Measurements from ENCODE around the gene PRKAG1. TPM values are rescaled to one million over a fixed set of nuclear protein-coding genes. Genes with fewer than 3 reads are reported as not detected.

Gene PRKAG1
- total and polyA plus RNA-seq, 4 donors = 15.5 to 31.5 (median 20.9) TPM

- peaks cover 6 to 17% (median 13%) of the 10 kb centered on the region in 4 donors for H3K27me3 ChIP-seq (ENCODE audit: control insufficient read depth in 4 of 4, insufficient read depth in 4 of 4, low read length in 3 of 4)
- H3K36me3 ChIP-seq (ENCODE audit: control insufficient read depth in 4 of 4, insufficient read depth in 3 of 4, low read depth in 1 of 4, low read length in 3 of 4) = no peaks in the 10 kb centered on the region
- no peak overlapping the region for H3K27ac ChIP-seq (ENCODE audit: low read depth in 1 of 2, low read length in 2 of 2)
- peaks cover 27 to 34% (median 30%) of the 10 kb centered on the region in 4 donors for H3K4me1 ChIP-seq (ENCODE audit: control insufficient read depth in 4 of 4, insufficient read depth in 4 of 4, low read length in 3 of 4)
- no peak overlapping the region for H3K9ac ChIP-seq (ENCODE audit: low read depth in 1 of 2, low read length in 2 of 2)
- TF ChIP-seq NR2F2 (IDR thresholded peaks at IDR 0.05) (no peak), TAF1 (conservative IDR thresholded peaks at IDR 0.05) (no peak), HNF4A (conservative IDR thresholded peaks at IDR 0.05) (no peak), FOXA1 (IDR thresholded peaks at IDR 0.05) (no peak), RAD21 (IDR thresholded peaks at IDR 0.05) (no peak), HNF4G (IDR thresholded peaks at IDR 0.05) (no peak), CTCF (IDR thresholded peaks at IDR 0.05; ENCODE audit: low read depth, low read length, missing input control) (no peak), SP1 (IDR thresholded peaks at IDR 0.05) (no peak)
- no peaks in the 10 kb centered on the region for H3K9me3 ChIP-seq (ENCODE audit: control insufficient read depth in 4 of 4, low read length in 3 of 4)
- no peak for DNase-seq (ENCODE audit: low spot score)
- H3K4me3 ChIP-seq (ENCODE audit: low read depth in 1 of 3, low read length in 3 of 3) = peak overlapping the region in 1 of 3 donors; percentile 38
- WGBS = 6% methylated on average over 91 of the region's 91 CpGs
Observed at GRCh38 chr12:48980953-48981756, 37.4 kb downstream of the PRKAG1 start.

GRCh38 chr12:48980389-48980952 lies 38.1 kb downstream of the PRKAG1 start:
- no peak for TF ChIP-seq EGR1 (IDR thresholded peaks at IDR 0.05; ENCODE audit: low read depth in 2 of 2)
- no peak for TF ChIP-seq ATF3 (IDR thresholded peaks at IDR 0.05)
- TF ChIP-seq GABPA (IDR thresholded peaks at IDR 0.05 in 1 of 2, conservative IDR thresholded peaks at IDR 0.05 in 1 of 2) = no peak
- no peak for TF ChIP-seq MAX (IDR thresholded peaks at IDR 0.05)
- TF ChIP-seq NR2F2 (IDR thresholded peaks at IDR 0.05) = no peak
- no peak for TF ChIP-seq JUND (IDR thresholded peaks at IDR 0.05)
- TF ChIP-seq SP1 (IDR thresholded peaks at IDR 0.05) = no peak
- no peak for TF ChIP-seq ZBTB33 (IDR thresholded peaks at IDR 0.05)
- no peak for TF ChIP-seq YY1 (IDR thresholded peaks at IDR 0.05)
- no peak for TF ChIP-seq CTCF (IDR thresholded peaks at IDR 0.05; ENCODE audit: low read depth, low read length, missing input control)
- no peak for TF ChIP-seq REST (IDR thresholded peaks at IDR 0.05)
- TF ChIP-seq HNF4A (conservative IDR thresholded peaks at IDR 0.05) = no peak
- no peak for TF ChIP-seq HNF4G (IDR thresholded peaks at IDR 0.05)
- no peak for TF ChIP-seq RAD21 (IDR thresholded peaks at IDR 0.05)
- TF ChIP-seq RXRA (IDR thresholded peaks at IDR 0.05) = no peak
- no peak for TF ChIP-seq TAF1 (conservative IDR thresholded peaks at IDR 0.05)
- TF ChIP-seq FOXA2 (IDR thresholded peaks at IDR 0.05) = no peak
- TF ChIP-seq FOXA1 (IDR thresholded peaks at IDR 0.05) = no peak
- DNase-seq (ENCODE audit: low spot score) = no peak
- peaks cover 6 to 17% (median 13%) of the 10 kb centered on the region in 4 donors for H3K27me3 ChIP-seq (ENCODE audit: control insufficient read depth in 4 of 4, insufficient read depth in 4 of 4, low read length in 3 of 4)
- WGBS = 2% methylated on average over 46 of the region's 46 CpGs
- H3K36me3 ChIP-seq (ENCODE audit: control insufficient read depth in 4 of 4, insufficient read depth in 3 of 4, low read depth in 1 of 4, low read length in 3 of 4) = no peaks in the 10 kb centered on the region
- H3K4me1 ChIP-seq (ENCODE audit: control insufficient read depth in 4 of 4, insufficient read depth in 4 of 4, low read length in 3 of 4) = peaks cover 27 to 34% (median 30%) of the 10 kb centered on the region in 4 donors
- no peaks in the 10 kb centered on the region for H3K9me3 ChIP-seq (ENCODE audit: control insufficient read depth in 4 of 4, low read length in 3 of 4)
- no peak overlapping the region for H3K27ac ChIP-seq (ENCODE audit: low read depth in 1 of 2, low read length in 2 of 2)
- H3K9ac ChIP-seq (ENCODE audit: low read depth in 1 of 2, low read length in 2 of 2) = no peak overlapping the region
- H3K4me3 ChIP-seq (ENCODE audit: low read depth in 1 of 3, low read length in 3 of 3) = peak overlapping the region in 2 of 3 donors; percentile 7 to 38

Data from liver (tissue), 9 donors.